Trophoblast cell (in vitro differentiated cells and primary cell): ENCODE data around the gene KRT9.
A peak's percentile ranks its signal among the peaks of the same experiment; 100 is the strongest.
"Not testable (repeated sequence)": the region's sequence is repeated elsewhere in the genome, so short reads cannot be mapped to it uniquely, and the experiment has no call there.

Experiments
- DNase-seq, 2 donors: peaks; one replicate each; pipeline ENCODE4 v3.0.0-alpha.2; 2016
- H2AFZ ChIP-seq: 2 replicates; pipeline ENCODE4 v1.6.1; 2013; ENCODE audit warnings: low read length, moderate library complexity, mild to moderate bottlenecking; ENCODE audit not compliant: insufficient read depth, poor library complexity
- H2AK5ac ChIP-seq: 2 replicates; pipeline ENCODE4 v1.6.1; 2013; ENCODE audit warnings: mild to moderate bottlenecking, low read length
- H2BK120ac ChIP-seq: 2 replicates; pipeline ENCODE4 v1.6.1; 2013; ENCODE audit warnings: low read length, mild to moderate bottlenecking, moderate library complexity; ENCODE audit not compliant: insufficient read depth, poor library complexity
- H2BK12ac ChIP-seq: 2 replicates; pipeline ENCODE4 v1.6.1; 2013; ENCODE audit warnings: mild to moderate bottlenecking, low read length, moderate library complexity
- H2BK5ac ChIP-seq: 2 replicates; pipeline ENCODE4 v1.6.1; 2013; ENCODE audit warnings: low read length, low read depth, moderate library complexity, mild to moderate bottlenecking; ENCODE audit not compliant: poor library complexity
- H3K14ac ChIP-seq: 2 replicates; pipeline ENCODE4 v1.6.1; 2013; ENCODE audit warnings: mild to moderate bottlenecking, low read length
- H3K18ac ChIP-seq: 2 replicates; pipeline ENCODE4 v1.6.1; 2013; ENCODE audit warnings: mild to moderate bottlenecking, low read length
- H3K23ac ChIP-seq: 2 replicates; pipeline ENCODE4 v1.6.1; 2013; ENCODE audit warnings: low read length
- H3K27ac ChIP-seq: 2 replicates; pipeline ENCODE4 v1.5.1; 2013; ENCODE audit warnings: low read depth, mild to moderate bottlenecking, inconsistent platforms, low read length, moderate library complexity
- H3K27me3 ChIP-seq: 2 replicates; pipeline ENCODE4 v1.6.1; 2013; ENCODE audit warnings: inconsistent platforms, mild to moderate bottlenecking, low read length, moderate library complexity; ENCODE audit not compliant: insufficient read depth
- H3K36me3 ChIP-seq, 2 experiments: 1 replicate in 1 of 2; 2 replicates in 1 of 2; pipeline ENCODE4 v1.6.1; 2013; ENCODE audit warnings: low read length in 2 of 2, mild to moderate bottlenecking in 2 of 2, moderate library complexity in 1 of 2; ENCODE audit not compliant: insufficient read depth in 2 of 2, control insufficient read depth in 1 of 2
- H3K4ac ChIP-seq: 2 replicates; pipeline ENCODE4 v1.6.1; 2013; ENCODE audit warnings: low read depth, mild to moderate bottlenecking, low read length, moderate library complexity
- H3K4me1 ChIP-seq, 2 experiments: 1 replicate in 1 of 2; 2 replicates in 1 of 2; pipeline ENCODE4 v1.6.1; 2013; ENCODE audit warnings: low read length in 2 of 2, mild to moderate bottlenecking in 2 of 2, moderate library complexity in 1 of 2; ENCODE audit not compliant: insufficient read depth in 2 of 2, control insufficient read depth in 1 of 2
- H3K4me2 ChIP-seq: 2 replicates; pipeline ENCODE4 v1.6.1; 2013; ENCODE audit warnings: inconsistent platforms, mild to moderate bottlenecking, low read length, moderate library complexity
- H3K4me3 ChIP-seq: 2 replicates; pipeline ENCODE4 v1.5.1; 2013; ENCODE audit warnings: mild to moderate bottlenecking, low read depth, low read length, inconsistent platforms
- H3K79me1 ChIP-seq: one replicate; pipeline ENCODE4 v1.6.1; 2013; ENCODE audit warnings: low read length
- H3K79me2 ChIP-seq: 2 replicates; pipeline ENCODE4 v1.6.1; 2013; ENCODE audit warnings: low read length, mild to moderate bottlenecking; ENCODE audit not compliant: control insufficient read depth, insufficient read depth, poor library complexity
- H3K9ac ChIP-seq: 2 replicates; pipeline ENCODE4 v1.6.1; 2013; ENCODE audit warnings: mild to moderate bottlenecking, low read length
- H3K9me3 ChIP-seq: 2 replicates; pipeline ENCODE4 v1.6.1; 2013; ENCODE audit warnings: low read depth, mild to moderate bottlenecking, control low read depth, inconsistent platforms, low read length; ENCODE audit not compliant: insufficient read depth
- H4K12ac ChIP-seq: 2 replicates; pipeline ENCODE4 v1.6.1; 2013; ENCODE audit warnings: low read depth, mild to moderate bottlenecking, low read length, moderate library complexity
- H4K8ac ChIP-seq: 2 replicates; pipeline ENCODE4 v1.6.1; 2013; ENCODE audit warnings: low read depth, mild to moderate bottlenecking, low read length, moderate library complexity
- H4K91ac ChIP-seq: one replicate; pipeline ENCODE4 v1.6.1; 2013; ENCODE audit warnings: low read depth, mild to moderate bottlenecking, low read length, moderate library complexity
- WGBS: extraction: QIAGEN DNeasy Blood & Tissue Kit; methylation state at CpG from one replicate; pipeline ENCODE4 v1.1.7; 2013; ENCODE audit warnings: missing lambda C conversion rate; ENCODE audit not compliant: insufficient read length, insufficient coverage; ENCODE audit errors: extremely low coverage; 5-methylcytosine and 5-hydroxymethylcytosine counted together

Gene KRT9

DNA sequence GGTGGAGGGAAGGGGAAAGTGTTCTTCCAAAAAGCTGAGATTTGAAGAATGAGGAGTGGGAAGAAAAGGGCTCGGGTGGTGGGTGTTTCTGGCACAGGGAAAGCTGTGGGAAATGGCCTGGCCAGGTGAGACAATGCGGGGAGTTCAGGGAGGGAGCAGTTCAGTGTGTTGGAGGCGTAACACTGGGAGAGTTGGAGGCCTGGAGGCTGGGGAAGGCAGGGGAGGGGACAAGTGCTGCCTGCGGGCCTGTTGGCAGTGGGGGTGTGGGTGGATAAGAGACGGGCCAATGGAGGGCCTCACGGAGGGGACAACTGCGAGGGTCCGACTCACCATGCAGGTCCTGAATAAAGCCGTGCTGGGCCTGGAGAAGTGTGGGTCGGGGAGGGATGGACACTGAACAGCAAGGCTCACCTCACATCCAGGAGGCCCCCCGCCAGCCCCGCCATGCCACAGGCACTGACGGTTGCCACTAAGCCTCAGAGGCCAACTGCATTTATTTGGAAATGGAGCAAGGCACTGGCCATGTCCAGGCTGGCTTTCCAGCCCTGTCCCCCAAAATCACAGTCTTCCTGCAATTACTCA lies 25.9 kb downstream of the KRT9 start:
- Histone ChIP-seq H3K4ac (no peak overlapping the region), H3K79me1 (peaks cover 11% of the 10 kb centered on the region), H4K91ac (no peak overlapping the region), H3K9ac (no peak overlapping the region), H3K14ac (no peak overlapping the region), H4K12ac (no peak overlapping the region), H3K36me3 (no peaks in the 10 kb centered on the region), H3K27ac (no peak overlapping the region), H4K8ac (no peak overlapping the region), H3K23ac (no peak overlapping the region), H3K4me3 (no peak overlapping the region), H2AK5ac (no peak overlapping the region), H3K4me1 (peaks cover 16 to 19% of the 10 kb centered on the region in 2 experiments), H3K18ac (no peak overlapping the region), H3K4me2 (no peak overlapping the region), H3K9me3 (no peaks in the 10 kb centered on the region), H2BK5ac (no peak overlapping the region), H2AFZ (no peak overlapping the region), H2BK120ac (no peak overlapping the region), H3K27me3 (no peaks in the 10 kb centered on the region), H2BK12ac (peak overlapping the region; percentile 32), H3K79me2 (peaks cover 4% of the 10 kb centered on the region)
- no peak for DNase-seq
- WGBS, result no CpG with 5 or more reads among the region's 13 CpGs

DNA sequence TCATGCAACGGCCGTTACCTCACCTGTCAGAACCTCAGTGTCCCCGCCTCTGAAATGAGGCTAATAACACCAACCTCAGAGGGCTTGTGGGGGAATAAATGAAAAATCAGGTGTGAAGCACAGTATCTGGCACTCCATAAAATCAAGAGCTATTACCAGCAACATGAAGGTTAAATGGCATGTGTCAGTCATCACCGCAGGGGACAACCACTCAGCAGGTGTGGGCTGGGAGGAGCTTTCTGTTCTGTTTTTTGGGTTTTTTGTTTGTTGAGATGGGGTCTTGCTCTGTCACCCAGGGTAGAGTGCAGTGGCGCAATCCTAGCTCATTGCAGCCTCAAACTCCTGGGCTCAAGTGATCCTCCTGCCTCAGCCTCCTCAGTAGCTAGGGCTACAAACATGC lies 26.9 kb downstream of the KRT9 start:
- Histone ChIP-seq H2BK12ac (no peak overlapping the region), H3K27me3 (no peaks in the 10 kb centered on the region), H3K18ac (no peak overlapping the region), H3K4me3 (no peak overlapping the region), H3K79me2 (peaks cover 4% of the 10 kb centered on the region), H3K27ac (no peak overlapping the region), H3K14ac (no peak overlapping the region), H3K4me2 (no peak overlapping the region), H4K12ac (no peak overlapping the region), H2AFZ (no peak overlapping the region), H3K9ac (no peak overlapping the region), H3K79me1 (peaks cover 11% of the 10 kb centered on the region), H2AK5ac (no peak overlapping the region), H2BK5ac (no peak overlapping the region), H2BK120ac (no peak overlapping the region), H4K8ac (no peak overlapping the region), H3K4me1 (peaks cover 17 to 23% of the 10 kb centered on the region in 2 experiments), H3K36me3 (no peaks in the 10 kb centered on the region), H3K9me3 (no peaks in the 10 kb centered on the region), H3K23ac (no peak overlapping the region), H4K91ac (no peak overlapping the region), H3K4ac (no peak overlapping the region)
- WGBS, result no CpG with 5 or more reads among the region's 5 CpGs
- DNase-seq, result no peak

DNA sequence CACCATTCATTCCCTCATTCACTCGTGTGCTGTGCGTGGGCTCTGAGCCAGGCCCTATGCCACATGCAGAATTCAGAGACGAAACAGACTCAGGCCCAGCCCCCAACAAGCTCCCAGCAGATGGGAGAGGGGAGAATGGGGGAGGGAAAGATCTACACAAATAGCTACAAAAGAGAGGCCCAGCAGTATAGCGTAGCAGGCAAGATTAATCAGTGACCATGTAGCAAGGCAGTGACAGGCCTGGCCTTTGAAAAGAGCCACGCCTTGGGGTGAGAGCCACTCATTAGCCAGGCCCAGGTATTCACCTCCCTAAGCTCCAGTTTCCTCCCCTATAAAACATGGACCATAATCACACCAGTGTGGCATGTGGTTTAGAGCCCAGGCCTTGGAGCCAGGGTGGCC lies 27.4 kb downstream of the KRT9 start:
- Histone ChIP-seq H4K8ac (no peak overlapping the region), H2AK5ac (no peak overlapping the region), H3K79me2 (peaks cover 4% of the 10 kb centered on the region), H4K91ac (peak overlapping the region; percentile 42), H3K4ac (no peak overlapping the region), H2BK12ac (no peak overlapping the region), H2AFZ (no peak overlapping the region), H3K4me1 (peaks cover 16 to 24% of the 10 kb centered on the region in 2 experiments), H3K14ac (no peak overlapping the region), H2BK5ac (no peak overlapping the region), H3K9ac (no peak overlapping the region), H4K12ac (no peak overlapping the region), H3K79me1 (peaks cover 8% of the 10 kb centered on the region), H3K9me3 (no peaks in the 10 kb centered on the region), H3K27me3 (no peaks in the 10 kb centered on the region), H3K4me3 (no peak overlapping the region), H3K36me3 (no peaks in the 10 kb centered on the region), H2BK120ac (no peak overlapping the region), H3K4me2 (no peak overlapping the region), H3K18ac (no peak overlapping the region), H3K27ac (no peak overlapping the region), H3K23ac (no peak overlapping the region)
- DNase-seq, result no peak
- WGBS, result no CpG with 5 or more reads among the region's 5 CpGs

DNA sequence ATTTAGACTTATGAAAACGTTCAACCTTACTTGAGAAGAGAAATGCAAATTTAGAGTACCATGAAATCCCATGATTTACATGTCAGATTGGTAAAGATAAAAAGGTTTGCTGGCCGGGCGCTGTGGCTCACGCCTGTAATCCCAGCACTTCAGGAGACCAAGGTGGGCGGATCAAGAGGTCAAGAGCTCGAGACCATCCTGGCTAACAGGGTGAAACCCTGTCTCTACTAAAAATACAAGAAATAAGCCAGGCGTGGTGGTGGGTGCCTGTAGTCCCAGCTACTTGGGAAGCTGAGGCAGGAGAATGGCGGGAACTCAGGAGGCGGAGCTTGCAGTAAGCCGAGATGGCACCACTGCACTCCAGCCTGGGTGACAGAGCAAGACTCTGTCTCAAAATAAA lies 29.1 kb downstream of the KRT9 start:
- not testable (repeated sequence) for H3K9me3 ChIP-seq, H2BK12ac ChIP-seq, H4K12ac ChIP-seq, H2AK5ac ChIP-seq, H2AFZ ChIP-seq, H3K23ac ChIP-seq, H3K4ac ChIP-seq, DNase-seq, H3K36me3 ChIP-seq, H2BK120ac ChIP-seq, H3K4me3 ChIP-seq, H3K79me2 ChIP-seq, H4K8ac ChIP-seq, H3K14ac ChIP-seq, H3K27ac ChIP-seq, H3K9ac ChIP-seq, H4K91ac ChIP-seq, H3K27me3 ChIP-seq, H3K79me1 ChIP-seq, H3K18ac ChIP-seq, H3K4me2 ChIP-seq, H2BK5ac ChIP-seq
- no CpG with 5 or more reads among the region's 10 CpGs for WGBS
- H3K4me1 ChIP-seq, result peaks cover 19 to 28% of the 10 kb centered on the region in 2 experiments
